Thyroid gland (tissue), 4 donors: ENCODE data around the gene PRKCE. TPM values are rescaled to one million over a fixed set of nuclear protein-coding genes. Genes with fewer than 3 reads are reported as not detected.

Experiments
- DNase-seq, 2 donors: peaks; one replicate each; pipeline ENCODE4 v3.0.0-alpha.2; 2019
- H3K27ac ChIP-seq, 3 donors: fragments of 200-600 bp; sonication (generic); 1 replicate in 2 of 3; 2 replicates in 1 of 3; pipeline ENCODE4 v1.5.1; 2016 to 2019; ENCODE audit warnings: mild to moderate bottlenecking in 1 of 3, moderate library complexity in 1 of 3
- H3K27me3 ChIP-seq: fragments of 200-600 bp; sonication (generic); one replicate; pipeline ENCODE4 v1.5.1; 2019
- H3K36me3 ChIP-seq, 2 donors: fragments of 200-600 bp; sonication (generic); one replicate each; pipeline ENCODE4 v1.5.1; 2016 to 2019
- H3K4me1 ChIP-seq, 2 donors: fragments of 200-600 bp; sonication (generic); one replicate each; pipeline ENCODE4 v1.5.1; 2017 to 2019
- H3K4me3 ChIP-seq, 3 donors: fragments of 200-600 bp; sonication (generic); replicated peaks in 1 of 3; 1 replicate in 2 of 3; 2 replicates in 1 of 3; pipeline ENCODE4 v1.5.1; 2016; ENCODE audit warnings: mild to moderate bottlenecking in 1 of 3
- H3K9me3 ChIP-seq: fragments of 200-600 bp; sonication (generic); one replicate; pipeline ENCODE4 v1.5.1; 2017
- POLR2A ChIP-seq, 2 donors: fragments of 450-650 bp; IDR thresholded peaks; one replicate each; pipeline ENCODE4 v1.6.1; 2017; ENCODE audit warnings: antibody characterized with exemption in 2 of 2, mild to moderate bottlenecking in 2 of 2, moderate library complexity in 1 of 2
- WGBS, 2 donors: methylation state at CpG; one replicate each; pipeline ENCODE4 v1.1.5; 2017; 5-methylcytosine and 5-hydroxymethylcytosine counted together
- intact Hi-C: fragments of 100-400 bp; cut with DNase I; formaldehyde crosslinking; loops from one replicate; pipeline ENCODE4 v1.15.1; 2023
- total RNA-seq, 4 donors: library from RNA; depleted of rRNA; stranded (reverse); fragments of >200 nt; gene quantifications; one replicate each; pipeline ENCODE4 v1.2.3, GENCODE V29; 2016
- TF ChIP-seq, protein P1 (sequence below), 6 experiments: fragments of 200-600 bp in 3 of 6; fragments of 450-650 bp in 3 of 6; sonication (generic) in 3 of 6; IDR thresholded peaks; one replicate each; pipeline ENCODE4 v1.5.1; 2016 to 2019; ENCODE audit warnings: antibody characterized with exemption in 6 of 6, mild to moderate bottlenecking in 2 of 6, inconsistent platforms in 1 of 6, moderate library complexity in 1 of 6

PRKCE gene
- total RNA-seq, 4 donors from 2014 or later, result 8.4 to 35.3 (median 15.2) TPM

DNA sequence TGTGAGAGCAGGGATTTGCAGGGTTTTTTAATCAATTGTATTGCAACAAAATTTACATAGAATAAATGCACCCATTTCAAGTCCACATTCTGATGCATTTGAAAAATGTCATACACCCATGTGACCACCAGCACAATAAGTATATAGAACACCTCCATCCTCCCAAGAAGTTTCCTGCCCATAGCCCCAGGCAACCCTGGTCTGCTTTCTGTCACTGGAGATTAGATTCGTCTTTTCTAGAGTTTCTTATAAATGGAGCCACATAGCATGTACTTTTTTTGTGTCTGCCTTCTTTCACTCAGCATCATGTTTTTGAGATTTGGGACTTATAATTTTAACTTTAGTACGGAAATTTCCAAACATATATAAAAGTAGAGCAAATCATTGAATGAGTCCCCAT, 518.6 kb downstream of the PRKCE start:
- Histone ChIP-seq H3K27ac (no peak overlapping the region), H3K36me3 (no peaks in the 10 kb centered on the region), H3K9me3 (no peaks in the 10 kb centered on the region), H3K27me3 (no peaks in the 10 kb centered on the region), H3K4me3 (no peak overlapping the region), H3K4me1 (peaks cover 0 to 21% of the 10 kb centered on the region in 2 donors)
- intact Hi-C loops, result no loop called here
- DNase-seq, result no peak
- TF ChIP-seq POLR2A (IDR thresholded peaks at IDR 0.05), result no peak
- TF ChIP-seq, protein P1, sequence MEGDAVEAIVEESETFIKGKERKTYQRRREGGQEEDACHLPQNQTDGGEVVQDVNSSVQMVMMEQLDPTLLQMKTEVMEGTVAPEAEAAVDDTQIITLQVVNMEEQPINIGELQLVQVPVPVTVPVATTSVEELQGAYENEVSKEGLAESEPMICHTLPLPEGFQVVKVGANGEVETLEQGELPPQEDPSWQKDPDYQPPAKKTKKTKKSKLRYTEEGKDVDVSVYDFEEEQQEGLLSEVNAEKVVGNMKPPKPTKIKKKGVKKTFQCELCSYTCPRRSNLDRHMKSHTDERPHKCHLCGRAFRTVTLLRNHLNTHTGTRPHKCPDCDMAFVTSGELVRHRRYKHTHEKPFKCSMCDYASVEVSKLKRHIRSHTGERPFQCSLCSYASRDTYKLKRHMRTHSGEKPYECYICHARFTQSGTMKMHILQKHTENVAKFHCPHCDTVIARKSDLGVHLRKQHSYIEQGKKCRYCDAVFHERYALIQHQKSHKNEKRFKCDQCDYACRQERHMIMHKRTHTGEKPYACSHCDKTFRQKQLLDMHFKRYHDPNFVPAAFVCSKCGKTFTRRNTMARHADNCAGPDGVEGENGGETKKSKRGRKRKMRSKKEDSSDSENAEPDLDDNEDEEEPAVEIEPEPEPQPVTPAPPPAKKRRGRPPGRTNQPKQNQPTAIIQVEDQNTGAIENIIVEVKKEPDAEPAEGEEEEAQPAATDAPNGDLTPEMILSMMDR (IDR thresholded peaks at IDR 0.05), result no peak
- WGBS, 2 donors, result 46 to 49% methylated on average over 2 of the region's 2 CpGs

GRCh38 chr2:46170611-46171350, 519.3 kb downstream of the PRKCE start:
- DNase-seq, result no peak
- Histone ChIP-seq H3K27ac (no peak overlapping the region), H3K4me1 (peaks cover 3 to 16% of the 10 kb centered on the region in 2 donors), H3K4me3 (no peak overlapping the region), H3K27me3 (no peaks in the 10 kb centered on the region), H3K9me3 (no peaks in the 10 kb centered on the region), H3K36me3 (no peaks in the 10 kb centered on the region)
- TF ChIP-seq POLR2A (IDR thresholded peaks at IDR 0.05), result no peak
- TF ChIP-seq, protein P1 (IDR thresholded peaks at IDR 0.05), result no peak
- WGBS, 2 donors, result 86 to 90% methylated on average over 9 of the region's 9 CpGs
- intact Hi-C loops, result no loop called here

DNA sequence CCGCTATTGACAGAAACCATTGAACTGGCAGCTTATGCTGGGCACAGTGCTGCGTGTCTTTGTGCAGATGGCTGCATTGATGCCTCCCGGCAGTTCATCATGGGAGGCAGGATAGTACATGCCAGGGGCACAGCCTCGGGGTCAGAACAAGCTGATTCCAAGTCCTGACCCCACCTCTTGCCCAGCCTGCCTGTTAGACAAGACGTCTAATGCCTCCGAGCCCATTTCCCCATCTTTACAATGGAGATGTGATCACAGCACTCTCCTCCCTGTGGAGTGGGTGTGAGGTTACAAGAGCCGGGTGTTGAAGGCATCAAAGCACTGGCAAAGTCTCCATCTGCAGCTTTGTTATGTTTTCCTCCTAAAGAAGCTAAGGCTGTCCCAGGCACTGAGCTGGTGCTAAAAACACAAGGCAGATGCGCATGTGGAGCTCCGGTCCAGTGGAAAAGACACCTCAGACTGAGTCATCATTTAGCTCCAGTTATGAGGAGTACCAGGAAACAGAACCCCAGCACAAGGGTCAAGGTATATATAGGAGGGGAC, 520.0 kb downstream of the PRKCE start:
- H3K4me1 ChIP-seq, result peaks cover 9 to 23% of the 10 kb centered on the region in 2 donors
- WGBS, 2 donors, result 77% methylated on average over 9 of the region's 9 CpGs
- DNase-seq, result no peak
- H3K36me3 ChIP-seq, result no peaks in the 10 kb centered on the region
- no peaks in the 10 kb centered on the region for H3K9me3 ChIP-seq
- H3K27me3 ChIP-seq, result no peaks in the 10 kb centered on the region
- intact Hi-C loops, result no loop called here
- TF ChIP-seq, protein P1 (IDR thresholded peaks at IDR 0.05), result no peak
- H3K27ac ChIP-seq, result no peak overlapping the region
- H3K4me3 ChIP-seq, result no peak overlapping the region

DNA sequence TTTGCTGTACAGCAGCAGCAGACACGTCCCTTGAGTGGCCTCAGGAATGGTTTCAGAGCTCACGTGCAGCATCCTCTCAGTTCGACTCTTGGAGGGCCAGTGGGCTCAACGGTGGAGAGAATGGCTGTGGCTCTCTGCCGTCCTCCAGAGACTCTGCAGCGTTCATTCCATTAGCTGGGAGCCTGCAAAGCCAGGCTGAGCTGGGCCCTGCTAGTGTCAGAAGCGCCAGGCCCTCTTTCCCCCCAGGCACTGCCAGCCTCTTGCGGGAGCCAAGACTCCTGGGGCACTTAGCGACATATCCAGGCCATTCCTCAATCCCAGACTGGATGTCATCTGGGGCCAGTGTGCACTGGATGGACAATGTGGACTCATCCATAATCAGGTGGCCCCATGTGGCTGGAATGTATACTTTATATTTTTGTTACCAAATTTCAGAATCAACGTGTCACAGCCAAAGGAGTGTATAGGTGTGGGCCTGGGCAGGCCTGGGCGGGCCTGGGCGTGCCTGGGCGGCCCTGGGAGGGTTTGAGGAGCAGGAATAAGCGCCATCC, 520.6 kb downstream of the PRKCE start:
- Histone ChIP-seq H3K4me1 (peaks cover 9 to 26% of the 10 kb centered on the region in 2 donors), H3K36me3 (no peaks in the 10 kb centered on the region), H3K9me3 (no peaks in the 10 kb centered on the region), H3K27ac (no peak overlapping the region), H3K27me3 (no peaks in the 10 kb centered on the region), H3K4me3 (no peak overlapping the region)
- no peak for DNase-seq
- WGBS, 2 donors, result 84 to 93% methylated on average over 7 to 14 of the region's 14 CpGs
- intact Hi-C loops, result no loop called here
- TF ChIP-seq, protein P1 (IDR thresholded peaks at IDR 0.05), result no peak
- no peak for TF ChIP-seq POLR2A (IDR thresholded peaks at IDR 0.05)

DNA sequence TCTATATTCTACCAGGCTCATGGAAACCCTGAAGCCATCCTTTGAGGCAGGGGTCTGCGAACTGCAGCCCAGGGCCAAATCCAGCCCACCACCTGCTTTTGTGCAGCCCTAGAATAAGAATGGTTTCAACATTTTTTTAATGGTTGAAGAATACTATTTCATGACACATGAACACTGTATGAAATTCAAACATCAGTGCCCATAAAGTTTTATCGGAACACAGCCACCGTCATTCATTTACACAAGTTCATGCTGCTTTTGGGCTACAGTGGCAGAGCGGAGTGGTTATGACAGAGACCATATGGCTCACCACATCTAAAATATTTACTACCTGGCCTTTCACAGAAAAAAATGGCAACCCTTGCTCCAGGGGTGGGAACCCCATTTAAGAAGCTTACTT, 521.6 kb downstream of the PRKCE start:
- Histone ChIP-seq H3K27ac (no peak overlapping the region), H3K4me1 (peaks cover 9 to 26% of the 10 kb centered on the region in 2 donors), H3K36me3 (no peaks in the 10 kb centered on the region), H3K4me3 (no peak overlapping the region), H3K9me3 (no peaks in the 10 kb centered on the region), H3K27me3 (no peaks in the 10 kb centered on the region)
- intact Hi-C loops, result no loop called here
- no peak for DNase-seq
- 99 to 100% methylated on average over 4 of the region's 4 CpGs for WGBS, 2 donors
- TF ChIP-seq POLR2A (IDR thresholded peaks at IDR 0.05), result no peak
- TF ChIP-seq, protein P1 (IDR thresholded peaks at IDR 0.05), result no peak
